GM10266 (cell line): ENCODE measurements around the gene CRISP1.

ENCODE experiments used
- DNase-seq: peaks from one replicate; pipeline ENCODE4 v3.0.0; 2012; ENCODE audit errors: extremely low spot score
- CTCF ChIP-seq: IDR thresholded peaks from 2 replicates; pipeline ENCODE4 v1.5.1; 2012; ENCODE audit warnings: mild to moderate bottlenecking, low read depth; ENCODE audit not compliant: control insufficient read depth, insufficient read depth; ENCODE audit errors: missing control alignments

Gene CRISP1

GRCh38 chr6:49784272-49784671 lies 82.1 kb downstream of the CRISP1 start:
- TF ChIP-seq CTCF = no peak
- DNase-seq = no peak
